Adrenal gland (tissue), 5 donors: ENCODE results near the gene JCHAIN.

Experiments
- POLR2A ChIP-seq, 2 donors: fragments of 450-650 bp; IDR thresholded peaks; one replicate each; pipeline ENCODE4 v1.6.1; 2017; ENCODE audit warnings: antibody characterized with exemption in 2 of 2, mild to moderate bottlenecking in 2 of 2, moderate library complexity in 1 of 2
- TF ChIP-seq, protein P1 (sequence below), 6 experiments: fragments of 450-650 bp in 4 of 6; fragments of 200-600 bp in 2 of 6; sonication (generic) in 1 of 6; IDR thresholded peaks; 1 replicate in 5 of 6; 2 replicates in 1 of 6; pipeline versions ENCODE4 v1.5.1 to v1.8.0; 2016 to 2021; ENCODE audit warnings: antibody characterized with exemption in 6 of 6, mild to moderate bottlenecking in 2 of 6, moderate library complexity in 1 of 6
- donor health status: DM: no; HTN: no; CAD: no.

DNA sequence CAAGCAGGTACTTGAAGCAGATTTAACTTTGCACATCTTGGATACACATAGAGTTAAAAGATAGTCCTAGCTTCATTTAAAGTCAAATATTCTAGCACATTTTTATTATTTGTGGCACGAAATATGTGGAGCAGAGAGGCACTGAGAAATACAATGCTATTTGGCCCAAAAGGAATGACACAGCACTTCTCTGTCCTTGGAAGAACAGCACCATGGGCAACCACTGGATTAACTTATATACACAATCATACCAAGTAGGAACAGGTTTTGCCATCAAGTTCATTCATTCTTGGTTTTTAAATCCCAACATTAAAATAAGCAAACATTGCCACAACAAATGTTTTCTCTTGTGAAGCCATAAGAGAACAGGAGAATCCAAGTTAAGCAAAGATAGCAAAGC lies 38.7 kb downstream of the JCHAIN start:
- TF ChIP-seq POLR2A (IDR thresholded peaks at IDR 0.05): no peak
- TF ChIP-seq, protein P1, sequence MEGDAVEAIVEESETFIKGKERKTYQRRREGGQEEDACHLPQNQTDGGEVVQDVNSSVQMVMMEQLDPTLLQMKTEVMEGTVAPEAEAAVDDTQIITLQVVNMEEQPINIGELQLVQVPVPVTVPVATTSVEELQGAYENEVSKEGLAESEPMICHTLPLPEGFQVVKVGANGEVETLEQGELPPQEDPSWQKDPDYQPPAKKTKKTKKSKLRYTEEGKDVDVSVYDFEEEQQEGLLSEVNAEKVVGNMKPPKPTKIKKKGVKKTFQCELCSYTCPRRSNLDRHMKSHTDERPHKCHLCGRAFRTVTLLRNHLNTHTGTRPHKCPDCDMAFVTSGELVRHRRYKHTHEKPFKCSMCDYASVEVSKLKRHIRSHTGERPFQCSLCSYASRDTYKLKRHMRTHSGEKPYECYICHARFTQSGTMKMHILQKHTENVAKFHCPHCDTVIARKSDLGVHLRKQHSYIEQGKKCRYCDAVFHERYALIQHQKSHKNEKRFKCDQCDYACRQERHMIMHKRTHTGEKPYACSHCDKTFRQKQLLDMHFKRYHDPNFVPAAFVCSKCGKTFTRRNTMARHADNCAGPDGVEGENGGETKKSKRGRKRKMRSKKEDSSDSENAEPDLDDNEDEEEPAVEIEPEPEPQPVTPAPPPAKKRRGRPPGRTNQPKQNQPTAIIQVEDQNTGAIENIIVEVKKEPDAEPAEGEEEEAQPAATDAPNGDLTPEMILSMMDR (IDR thresholded peaks at IDR 0.05): no peak
